Measurements from ENCODE around the gene TMEM132D.

TMEM132D gene

DNA sequence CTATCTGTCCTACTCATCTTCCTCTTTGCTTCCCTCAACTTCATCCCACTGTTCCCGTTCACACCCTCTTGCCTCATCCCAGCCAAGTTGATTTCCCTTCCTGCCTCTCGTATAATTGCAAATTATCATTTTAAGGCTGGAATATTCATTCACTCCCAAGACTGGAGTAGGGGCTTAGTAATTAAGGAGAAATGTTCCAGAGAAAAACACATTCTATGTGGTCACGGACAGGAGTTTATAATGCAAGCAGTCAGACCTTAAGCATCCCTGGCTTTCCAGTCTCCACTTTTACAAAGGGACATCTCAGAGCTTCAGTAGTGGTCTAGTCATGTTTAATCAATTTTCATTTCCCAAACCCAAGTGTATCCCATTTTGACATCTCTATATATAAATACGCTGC, 54.9 kb downstream of the TMEM132D start:
- Histone ChIP-seq H3K79me2 (ENCODE audit: control insufficient read depth, insufficient read depth, low read length, unreplicated experiment) (no peaks in the 10 kb centered on the region), H3K36me3 (ENCODE audit: insufficient read depth, low read length) (no peaks in the 10 kb centered on the region), H3K4me3 (ENCODE audit: low read depth, low read length) (no peak overlapping the region), H3K4me1 (ENCODE audit: control insufficient read depth, insufficient read depth, low read length, unreplicated experiment) (no peaks in the 10 kb centered on the region), H3K27me3 (ENCODE audit: insufficient read depth, low read length) (no peaks in the 10 kb centered on the region), H3K27ac (ENCODE audit: low read depth, low read length) (no peak overlapping the region), H2AFZ (ENCODE audit: low read length, unreplicated experiment) (no peak overlapping the region)

DNA sequence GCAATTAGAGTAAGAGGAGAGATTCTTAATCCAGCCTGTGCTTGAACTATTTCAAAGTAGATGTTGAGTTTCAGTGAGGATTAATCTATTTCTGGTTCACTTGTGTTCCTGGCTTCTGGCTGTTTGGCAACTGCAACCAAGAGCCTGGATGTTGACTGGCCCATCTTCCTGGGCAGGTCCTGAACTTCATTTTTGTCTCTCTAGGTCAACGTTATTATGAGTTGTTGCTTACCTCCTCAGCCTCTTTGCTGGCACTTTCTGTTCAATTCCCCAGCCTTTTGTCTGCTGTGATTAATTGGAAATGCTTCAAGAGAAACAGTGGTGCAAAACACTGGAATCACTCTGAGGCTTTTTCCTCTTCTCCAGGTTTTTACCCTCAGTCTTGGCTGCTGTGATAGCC, 56.8 kb downstream of the TMEM132D start:
- H3K4me1 ChIP-seq (ENCODE audit: control insufficient read depth, insufficient read depth, low read length, unreplicated experiment), result no peaks in the 10 kb centered on the region
- no peak overlapping the region for H3K4me3 ChIP-seq (ENCODE audit: low read depth, low read length)
- H3K36me3 ChIP-seq (ENCODE audit: insufficient read depth, low read length), result no peaks in the 10 kb centered on the region
- H2AFZ ChIP-seq (ENCODE audit: low read length, unreplicated experiment), result no peak overlapping the region
- H3K79me2 ChIP-seq (ENCODE audit: control insufficient read depth, insufficient read depth, low read length, unreplicated experiment), result no peaks in the 10 kb centered on the region
- no peak overlapping the region for H3K27ac ChIP-seq (ENCODE audit: low read depth, low read length)
- no peaks in the 10 kb centered on the region for H3K27me3 ChIP-seq (ENCODE audit: insufficient read depth, low read length)

DNA sequence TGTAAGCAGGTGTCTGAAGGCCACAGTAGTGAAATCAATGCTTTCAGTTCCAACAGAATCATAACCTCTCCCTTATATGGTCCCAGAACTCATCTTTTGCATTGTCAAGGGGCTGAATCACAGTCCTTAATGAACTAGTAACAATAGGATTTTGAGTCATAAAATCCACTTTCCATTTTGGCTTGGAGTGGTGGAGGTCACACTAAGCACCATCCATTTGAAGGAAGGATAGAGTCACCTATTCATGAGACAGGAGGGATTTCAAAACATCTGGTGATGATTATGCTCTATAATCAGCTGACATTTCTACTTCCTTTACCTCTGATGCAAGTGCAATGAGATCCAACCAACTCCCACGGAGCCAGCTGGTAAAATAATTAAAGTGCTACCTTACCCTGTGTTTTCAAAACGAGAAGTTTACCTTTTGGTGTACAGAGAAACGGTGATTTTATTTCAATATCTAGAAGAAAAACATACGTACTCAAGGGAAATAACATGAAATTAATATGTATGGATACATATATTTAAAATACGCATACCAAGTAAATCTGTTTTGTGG, 59.1 kb downstream of the TMEM132D start:
- no peak overlapping the region for H3K4me3 ChIP-seq (ENCODE audit: low read depth, low read length)
- H3K27ac ChIP-seq (ENCODE audit: low read depth, low read length), result no peak overlapping the region
- no peaks in the 10 kb centered on the region for H3K27me3 ChIP-seq (ENCODE audit: insufficient read depth, low read length)
- H3K79me2 ChIP-seq (ENCODE audit: control insufficient read depth, insufficient read depth, low read length, unreplicated experiment), result no peaks in the 10 kb centered on the region
- H2AFZ ChIP-seq (ENCODE audit: low read length, unreplicated experiment), result no peak overlapping the region
- no peaks in the 10 kb centered on the region for H3K4me1 ChIP-seq (ENCODE audit: control insufficient read depth, insufficient read depth, low read length, unreplicated experiment)
- no peaks in the 10 kb centered on the region for H3K36me3 ChIP-seq (ENCODE audit: insufficient read depth, low read length)

DNA sequence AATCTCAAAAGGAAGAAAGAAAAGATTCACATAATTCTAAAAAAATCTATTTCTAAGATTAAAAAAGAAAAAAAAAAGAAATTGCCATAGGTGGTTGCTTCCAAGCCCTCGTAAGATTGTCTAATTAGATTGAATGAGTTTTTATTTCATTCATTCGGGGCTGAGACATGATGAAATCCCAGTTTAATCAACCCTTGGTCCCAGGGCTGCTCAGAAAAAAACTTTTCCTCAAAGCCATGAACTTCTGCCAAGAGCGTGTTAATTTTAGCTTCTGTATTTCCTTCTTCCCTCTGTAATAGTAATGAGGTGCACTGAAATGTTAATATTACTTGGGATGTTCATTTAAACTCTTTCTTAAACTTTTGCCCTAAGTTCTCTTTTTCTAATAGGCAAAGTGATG, 62.6 kb downstream of the TMEM132D start:
- Histone ChIP-seq H3K27ac (ENCODE audit: low read depth, low read length) (no peak overlapping the region), H2AFZ (ENCODE audit: low read length, unreplicated experiment) (no peak overlapping the region), H3K36me3 (ENCODE audit: insufficient read depth, low read length) (no peaks in the 10 kb centered on the region), H3K79me2 (ENCODE audit: control insufficient read depth, insufficient read depth, low read length, unreplicated experiment) (no peaks in the 10 kb centered on the region), H3K4me3 (ENCODE audit: low read depth, low read length) (no peak overlapping the region), H3K27me3 (ENCODE audit: insufficient read depth, low read length) (no peaks in the 10 kb centered on the region), H3K4me1 (ENCODE audit: control insufficient read depth, insufficient read depth, low read length, unreplicated experiment) (no peaks in the 10 kb centered on the region)

DNA sequence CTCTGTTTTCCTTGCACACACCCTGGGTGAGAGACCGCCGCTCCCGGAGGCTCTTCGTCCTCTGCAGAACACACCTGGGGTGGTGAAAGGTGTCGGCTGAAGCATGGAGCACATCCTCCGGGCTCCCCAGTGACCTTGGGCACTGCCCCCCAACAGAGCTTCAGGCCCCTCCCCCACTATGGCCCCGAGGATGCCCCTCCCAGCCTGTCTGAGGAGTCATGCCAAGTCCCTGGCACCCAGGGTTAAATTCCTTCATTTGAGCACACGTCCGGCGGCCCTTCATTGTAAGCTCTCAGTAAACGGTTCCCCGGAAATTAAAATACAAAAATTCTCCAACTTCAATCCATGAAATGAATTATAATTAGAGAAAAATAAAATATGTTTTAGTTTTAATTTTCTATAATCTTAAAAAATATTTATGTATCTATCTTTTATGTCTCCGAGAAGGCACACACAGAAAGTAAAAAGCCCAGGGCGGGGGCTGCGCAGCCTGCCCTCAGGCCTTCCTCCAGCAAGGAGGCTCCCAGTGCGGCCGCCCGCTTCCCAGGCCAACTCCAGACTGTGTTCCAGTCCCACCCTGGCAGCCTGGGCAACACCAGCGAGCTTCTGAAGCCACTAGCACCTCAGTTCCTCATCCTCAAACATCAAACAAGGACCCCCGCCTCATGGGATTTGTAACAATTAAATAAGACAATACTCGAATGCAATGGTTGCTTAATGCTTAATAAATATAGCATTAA, 63.5 kb downstream of the TMEM132D start:
- Histone ChIP-seq H3K4me3 (ENCODE audit: low read depth, low read length) (no peak overlapping the region), H3K4me1 (ENCODE audit: control insufficient read depth, insufficient read depth, low read length, unreplicated experiment) (no peaks in the 10 kb centered on the region), H3K27ac (ENCODE audit: low read depth, low read length) (no peak overlapping the region), H3K27me3 (ENCODE audit: insufficient read depth, low read length) (no peaks in the 10 kb centered on the region), H2AFZ (ENCODE audit: low read length, unreplicated experiment) (no peak overlapping the region), H3K36me3 (ENCODE audit: insufficient read depth, low read length) (no peaks in the 10 kb centered on the region), H3K79me2 (ENCODE audit: control insufficient read depth, insufficient read depth, low read length, unreplicated experiment) (no peaks in the 10 kb centered on the region)

DNA sequence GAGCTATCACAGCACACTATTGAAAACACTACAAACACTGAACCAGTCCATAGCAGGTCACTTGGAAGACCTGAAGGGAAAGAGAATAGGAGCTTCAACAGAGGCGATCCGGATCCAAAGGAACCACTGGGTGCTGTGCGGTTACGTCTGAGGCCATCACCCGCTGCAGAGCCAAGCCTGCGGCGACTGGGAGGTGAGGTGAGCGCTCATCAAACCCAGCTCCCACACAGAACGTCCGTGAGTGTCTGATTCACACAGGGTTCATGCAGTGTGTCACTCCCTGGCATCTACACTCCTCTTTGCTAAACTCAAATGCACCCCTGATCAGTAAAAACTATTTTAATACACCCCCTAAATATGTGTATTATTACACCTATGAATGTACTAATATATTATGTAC, 64.1 kb downstream of the TMEM132D start:
- no peak overlapping the region for H3K4me3 ChIP-seq (ENCODE audit: low read depth, low read length)
- H2AFZ ChIP-seq (ENCODE audit: low read length, unreplicated experiment), result no peak overlapping the region
- H3K36me3 ChIP-seq (ENCODE audit: insufficient read depth, low read length), result no peaks in the 10 kb centered on the region
- H3K4me1 ChIP-seq (ENCODE audit: control insufficient read depth, insufficient read depth, low read length, unreplicated experiment), result no peaks in the 10 kb centered on the region
- H3K27me3 ChIP-seq (ENCODE audit: insufficient read depth, low read length), result no peaks in the 10 kb centered on the region
- H3K27ac ChIP-seq (ENCODE audit: low read depth, low read length), result no peak overlapping the region
- no peaks in the 10 kb centered on the region for H3K79me2 ChIP-seq (ENCODE audit: control insufficient read depth, insufficient read depth, low read length, unreplicated experiment)

DNA sequence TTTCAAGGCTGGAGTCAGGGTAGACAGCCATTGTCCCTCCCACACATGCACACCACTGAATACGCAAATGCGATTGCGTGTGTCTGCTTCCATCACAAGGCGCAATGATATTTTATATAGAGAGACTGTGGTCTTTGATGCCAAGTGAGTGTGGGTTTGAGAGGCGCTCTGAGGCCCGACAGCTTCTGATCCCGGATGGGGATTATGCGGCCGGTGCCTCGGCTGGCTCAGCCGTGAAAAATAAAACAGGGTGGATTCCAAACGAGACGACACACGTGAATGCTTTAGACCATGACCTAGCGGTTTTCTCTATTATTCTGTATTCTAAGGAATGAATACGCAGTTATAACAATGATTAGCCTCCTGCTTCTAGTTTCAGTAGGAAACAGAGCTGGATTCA, 72.5 kb downstream of the TMEM132D start:
- no peaks in the 10 kb centered on the region for H3K36me3 ChIP-seq (ENCODE audit: insufficient read depth, low read length)
- H3K4me3 ChIP-seq (ENCODE audit: low read depth, low read length), result no peak overlapping the region
- H2AFZ ChIP-seq (ENCODE audit: low read length, unreplicated experiment), result no peak overlapping the region
- H3K4me1 ChIP-seq (ENCODE audit: control insufficient read depth, insufficient read depth, low read length, unreplicated experiment), result no peaks in the 10 kb centered on the region
- H3K79me2 ChIP-seq (ENCODE audit: control insufficient read depth, insufficient read depth, low read length, unreplicated experiment), result no peaks in the 10 kb centered on the region
- H3K27me3 ChIP-seq (ENCODE audit: insufficient read depth, low read length), result no peaks in the 10 kb centered on the region
- H3K27ac ChIP-seq (ENCODE audit: low read depth, low read length), result no peak overlapping the region

DNA sequence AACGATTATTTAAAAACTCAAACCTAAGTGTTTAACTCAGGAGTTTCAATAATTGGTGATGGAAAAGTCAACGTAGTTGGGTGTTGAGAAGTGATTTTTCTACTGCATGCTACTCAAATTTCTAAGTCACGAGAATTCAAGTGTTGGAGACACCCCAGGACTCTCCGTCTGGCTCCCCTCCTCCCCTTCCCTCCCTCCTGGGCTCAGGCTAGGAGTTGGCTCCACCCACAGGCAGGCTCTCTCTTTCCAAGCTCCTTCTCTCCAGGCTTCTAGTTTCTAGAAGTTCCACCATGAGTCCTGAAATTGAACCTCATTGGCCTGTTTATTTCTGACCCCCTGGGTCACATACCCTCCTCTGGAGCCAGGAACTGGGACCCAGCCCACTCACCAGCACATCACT, 73.0 kb downstream of the TMEM132D start:
- no peak overlapping the region for H2AFZ ChIP-seq (ENCODE audit: low read length, unreplicated experiment)
- H3K27ac ChIP-seq (ENCODE audit: low read depth, low read length), result no peak overlapping the region
- no peaks in the 10 kb centered on the region for H3K36me3 ChIP-seq (ENCODE audit: insufficient read depth, low read length)
- H3K4me1 ChIP-seq (ENCODE audit: control insufficient read depth, insufficient read depth, low read length, unreplicated experiment), result no peaks in the 10 kb centered on the region
- no peak overlapping the region for H3K4me3 ChIP-seq (ENCODE audit: low read depth, low read length)
- no peaks in the 10 kb centered on the region for H3K27me3 ChIP-seq (ENCODE audit: insufficient read depth, low read length)
- no peaks in the 10 kb centered on the region for H3K79me2 ChIP-seq (ENCODE audit: control insufficient read depth, insufficient read depth, low read length, unreplicated experiment)

DNA sequence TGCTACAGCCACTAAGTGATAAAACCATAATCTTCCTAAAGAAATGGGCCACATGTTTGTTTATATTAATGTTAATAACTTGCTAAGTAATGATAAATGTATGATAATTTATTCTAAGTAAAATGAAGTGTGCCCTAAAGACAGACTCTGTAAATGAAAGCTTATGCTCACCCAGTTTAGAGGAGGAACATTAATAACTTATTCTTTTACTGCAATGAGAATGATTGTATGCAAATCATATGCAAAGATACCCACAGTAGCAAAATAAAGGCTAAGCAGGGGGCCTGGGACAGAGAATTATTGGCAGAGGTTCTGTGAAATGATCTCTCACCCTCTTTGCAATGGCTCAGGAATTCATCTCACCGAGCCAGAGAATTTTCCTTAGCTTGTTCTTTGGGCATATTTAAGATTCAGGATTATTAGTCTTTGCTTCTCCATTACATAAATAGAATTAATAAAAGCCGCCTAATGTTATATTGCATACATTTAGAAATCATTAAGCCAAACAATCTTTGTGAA, 75.9 kb downstream of the TMEM132D start:
- no peaks in the 10 kb centered on the region for H3K4me1 ChIP-seq (ENCODE audit: control insufficient read depth, insufficient read depth, low read length, unreplicated experiment)
- no peak overlapping the region for H2AFZ ChIP-seq (ENCODE audit: low read length, unreplicated experiment)
- no peaks in the 10 kb centered on the region for H3K36me3 ChIP-seq (ENCODE audit: insufficient read depth, low read length)
- H3K27me3 ChIP-seq (ENCODE audit: insufficient read depth, low read length), result no peaks in the 10 kb centered on the region
- H3K79me2 ChIP-seq (ENCODE audit: control insufficient read depth, insufficient read depth, low read length, unreplicated experiment), result no peaks in the 10 kb centered on the region
- H3K4me3 ChIP-seq (ENCODE audit: low read depth, low read length), result no peak overlapping the region
- H3K27ac ChIP-seq (ENCODE audit: low read depth, low read length), result no peak overlapping the region

DNA sequence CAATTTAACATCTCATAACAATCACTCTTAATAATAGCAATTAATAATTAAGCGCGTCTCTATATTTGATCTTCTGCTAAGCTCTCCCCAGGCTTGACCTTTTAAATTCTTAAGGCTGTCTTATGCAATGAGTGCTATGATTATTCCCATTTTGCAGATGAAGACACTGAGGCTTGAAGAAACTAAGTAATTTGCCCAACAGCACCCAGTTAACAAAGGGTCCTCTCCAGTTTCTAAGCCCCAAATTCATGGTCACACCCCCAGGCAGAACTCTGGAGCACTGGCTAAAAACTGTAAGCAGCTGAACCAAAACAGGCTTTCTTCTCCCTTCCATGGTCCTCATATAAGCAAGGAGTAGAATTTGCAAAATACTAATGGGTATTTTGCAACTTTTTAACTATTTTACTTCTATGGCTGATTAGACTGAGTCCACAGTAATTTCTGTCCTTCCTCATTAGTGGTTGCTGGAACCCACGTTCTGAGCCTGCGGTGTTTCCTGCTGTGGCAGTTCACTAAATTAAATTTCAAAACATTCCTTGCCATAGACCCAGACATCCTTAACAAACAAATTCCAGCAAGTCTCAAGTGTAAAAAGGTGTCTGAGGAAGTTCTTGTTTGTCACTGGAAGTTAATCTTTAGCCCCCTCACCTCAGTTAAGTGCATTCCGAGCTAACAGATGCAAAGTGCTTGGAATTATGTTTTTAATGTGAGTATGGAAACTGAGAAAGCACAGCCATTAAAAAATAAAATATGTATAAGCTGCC, 76.5 kb downstream of the TMEM132D start:
- Histone ChIP-seq H3K4me1 (ENCODE audit: control insufficient read depth, insufficient read depth, low read length, unreplicated experiment) (no peaks in the 10 kb centered on the region), H3K27ac (ENCODE audit: low read depth, low read length) (no peak overlapping the region)

More for the DNA sequence above, 76.5 kb downstream of the TMEM132D start:
- H3K36me3 ChIP-seq (ENCODE audit: insufficient read depth, low read length), result no peaks in the 10 kb centered on the region
- no peak overlapping the region for H3K4me3 ChIP-seq (ENCODE audit: low read depth, low read length)
- no peaks in the 10 kb centered on the region for H3K27me3 ChIP-seq (ENCODE audit: insufficient read depth, low read length)
- H3K79me2 ChIP-seq (ENCODE audit: control insufficient read depth, insufficient read depth, low read length, unreplicated experiment), result no peaks in the 10 kb centered on the region
- no peak overlapping the region for H2AFZ ChIP-seq (ENCODE audit: low read length, unreplicated experiment)

Data from ACC112 (cell line).